Measurements from ENCODE around the gene ARHGEF4.

The ARHGEF4 gene

GRCh38 chr2:131046918-131047652, 210.4 kb downstream of the ARHGEF4 start:
- no peak for TF ChIP-seq CTCF (IDR thresholded peaks at IDR 0.05; ENCODE audit: low read length, missing control alignments)
- no peak overlapping the region for H3K4me3 ChIP-seq (replicated peaks; ENCODE audit: low read depth, low read length)
- DNase-seq (ENCODE audit: low read depth): no peak

- DNase-seq (ENCODE audit: low read depth): no peak
- no peak for TF ChIP-seq CTCF (IDR thresholded peaks at IDR 0.05; ENCODE audit: low read length, missing control alignments)
- no peak overlapping the region for H3K4me3 ChIP-seq (replicated peaks; ENCODE audit: low read depth, low read length)
Observed at GRCh38 chr2:131047920-131048560, 211.3 kb downstream of the ARHGEF4 start.

GRCh38 chr2:131048641-131049040, 211.9 kb downstream of the ARHGEF4 start:
- no peak overlapping the region for H3K4me3 ChIP-seq (replicated peaks; ENCODE audit: low read depth, low read length)
- DNase-seq (ENCODE audit: low read depth): no peak
- TF ChIP-seq CTCF (IDR thresholded peaks at IDR 0.05; ENCODE audit: low read length, missing control alignments): no peak

GRCh38 chr2:131049150-131049718, 212.5 kb downstream of the ARHGEF4 start:
- no peak for DNase-seq (ENCODE audit: low read depth)
- no peak overlapping the region for H3K4me3 ChIP-seq (replicated peaks; ENCODE audit: low read depth, low read length)
- TF ChIP-seq CTCF (IDR thresholded peaks at IDR 0.05; ENCODE audit: low read length, missing control alignments): no peak

GRCh38 chr2:131050896-131051295, 214.2 kb downstream of the ARHGEF4 start:
- no peak for DNase-seq (ENCODE audit: low read depth)
- H3K4me3 ChIP-seq (replicated peaks; ENCODE audit: low read depth, low read length): no peak overlapping the region
- TF ChIP-seq CTCF (IDR thresholded peaks at IDR 0.05; ENCODE audit: low read length, missing control alignments): no peak

GRCh38 chr2:131052741-131053263, 216.1 kb downstream of the ARHGEF4 start:
- no peak overlapping the region for H3K4me3 ChIP-seq (replicated peaks; ENCODE audit: low read depth, low read length)
- TF ChIP-seq CTCF (IDR thresholded peaks at IDR 0.05; ENCODE audit: low read length, missing control alignments): no peak
- no peak for DNase-seq (ENCODE audit: low read depth)

Data from fibroblast of pulmonary artery (primary cell).